Placental pericyte (primary cell): Measurements from ENCODE around the gene SPIN2A. TPM values are rescaled to one million over a fixed set of nuclear protein-coding genes. Genes with fewer than 3 reads are reported as not detected.

Experiments
- total RNA-seq: library from RNA; depleted of rRNA; stranded (reverse); fragments of >200 nt; gene quantifications from 2 replicates; pipeline ENCODE4 v1.2.3, GENCODE V29; 2012

SPIN2A gene
- total RNA-seq = 0.22 and 0.57 TPM in 2 replicates

DNA sequence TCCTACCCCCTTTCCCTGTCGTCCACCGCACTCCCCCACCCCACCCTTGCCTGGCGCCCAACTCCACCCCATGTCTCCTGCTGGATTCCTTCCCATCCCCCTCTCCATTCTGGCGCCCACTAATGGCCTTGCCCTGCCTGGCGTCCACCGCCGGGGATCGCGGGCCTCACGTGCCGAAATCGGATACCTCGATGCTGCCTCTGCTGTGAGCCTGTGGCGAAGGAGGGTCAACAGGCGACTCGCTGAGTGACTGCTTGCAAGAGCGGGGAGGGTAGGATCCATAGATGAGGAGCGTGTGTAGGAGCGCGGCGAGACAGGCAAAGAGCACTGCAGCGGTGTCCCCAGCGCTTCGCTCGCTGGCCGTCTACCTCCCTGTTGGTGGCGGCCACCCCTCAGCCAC lies at the start of gene SPIN2A:
TSS of gene SPIN2A (minus strand) at position 325 of the 400 bp plus-strand sequence. CDS start 800 bp downstream, outside the sequence.

DNA sequence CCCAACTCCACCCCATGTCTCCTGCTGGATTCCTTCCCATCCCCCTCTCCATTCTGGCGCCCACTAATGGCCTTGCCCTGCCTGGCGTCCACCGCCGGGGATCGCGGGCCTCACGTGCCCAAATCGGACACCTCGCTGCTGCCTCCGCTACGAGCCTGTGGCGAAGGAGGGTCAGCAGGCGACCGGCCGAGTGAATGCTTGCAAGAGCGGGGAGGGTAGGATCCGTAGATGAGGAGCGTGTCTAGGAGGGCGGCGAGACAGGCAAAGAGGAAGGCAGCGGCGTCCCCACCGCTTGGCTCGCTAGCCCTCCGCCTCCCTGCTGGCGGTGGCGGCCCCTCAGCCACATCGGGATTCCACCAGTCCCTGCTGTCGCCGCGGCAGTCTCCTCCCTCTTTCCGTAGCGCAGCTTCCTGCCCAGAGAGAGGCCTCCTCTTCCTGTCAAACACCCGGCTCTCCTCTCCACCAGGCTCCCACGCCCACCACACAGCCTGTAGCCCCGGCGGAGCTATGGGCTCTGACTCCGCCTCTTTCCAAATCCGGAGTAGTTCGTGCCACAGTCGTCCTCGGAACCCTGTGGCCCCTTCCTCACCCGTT lies 15.9 kb downstream of the SPIN2A start, which contains the start of gene SPIN2B:
TSS of gene SPIN2B (minus strand) at position 387 of the 594 bp plus-strand sequence.

Other genes with a start within 250 kb of the SPIN2A start
- 5.0 and 5.4 TPM in 2 replicates for gene SPIN3, start 141.9 kb downstream of the SPIN2A start, total RNA-seq
- 5.9 and 9.6 TPM in 2 replicates for gene SPIN2B, start 15.8 kb downstream of the SPIN2A start, total RNA-seq
- gene FAAH2, start 149.3 kb upstream of the SPIN2A start, total RNA-seq = 0.14 and 0.44 TPM in 2 replicates